Hepatocyte (in vitro differentiated cells): Measurements from ENCODE around the gene MAGI1. TPM values are rescaled to one million over a fixed set of nuclear protein-coding genes. Genes with fewer than 3 reads are reported as not detected.
A peak's percentile ranks its signal among the peaks of the same experiment; 100 is the strongest.

Experiments used
- DNase-seq: peaks from one replicate; pipeline ENCODE4 v3.0.0-alpha.2; 2016; ENCODE audit warnings: low spot score
- H2AFZ ChIP-seq: fragments of 200-600 bp; sonication (generic); 2 replicates; pipeline ENCODE4 v1.6.0; 2016; ENCODE audit warnings: antibody characterized with exemption, mild to moderate bottlenecking
- H3K27ac ChIP-seq: fragments of 200-600 bp; sonication (generic); 2 replicates; pipeline ENCODE4 v1.5.1; 2016; ENCODE audit warnings: mild to moderate bottlenecking
- H3K27me3 ChIP-seq: fragments of 200-600 bp; sonication (generic); 2 replicates; pipeline ENCODE4 v1.6.1; 2016
- H3K36me3 ChIP-seq: fragments of 200-600 bp; sonication (generic); replicated peaks from 2 replicates; pipeline ENCODE4 v1.5.1; 2016; ENCODE audit warnings: low read depth; ENCODE audit not compliant: insufficient read depth
- H3K4me1 ChIP-seq: fragments of 200-600 bp; sonication (generic); 2 replicates; pipeline ENCODE4 v1.5.1; 2016; ENCODE audit warnings: mild to moderate bottlenecking, moderate library complexity; ENCODE audit not compliant: insufficient read depth
- H3K4me2 ChIP-seq: fragments of 200-600 bp; sonication (generic); 2 replicates; pipeline ENCODE4 v1.6.0; 2016
- H3K4me3 ChIP-seq: fragments of 200-600 bp; sonication (generic); 2 replicates; pipeline ENCODE4 v1.5.1; 2016; ENCODE audit warnings: mild to moderate bottlenecking
- H3K79me2 ChIP-seq: fragments of 200-600 bp; sonication (generic); 2 replicates; pipeline ENCODE4 v1.6.0; 2017; ENCODE audit warnings: mild to moderate bottlenecking
- H3K9me2 ChIP-seq: fragments of 200-600 bp; sonication (generic); replicated peaks from 2 replicates; pipeline ENCODE4 v1.6.0; 2017; ENCODE audit warnings: mild to moderate bottlenecking; ENCODE audit not compliant: insufficient read depth
- H3K9me3 ChIP-seq: fragments of 200-600 bp; sonication (generic); 2 replicates; pipeline ENCODE4 v1.5.1; 2016; ENCODE audit warnings: low read depth, mild to moderate bottlenecking
- H4K20me1 ChIP-seq: fragments of 200-600 bp; sonication (generic); 2 replicates; pipeline ENCODE4 v1.6.0; 2016; ENCODE audit warnings: mild to moderate bottlenecking; ENCODE audit not compliant: insufficient read depth, poor library complexity, severe bottlenecking
- EZH2 ChIP-seq: fragments of 200-600 bp; sonication (generic); IDR thresholded peaks from 2 replicates; pipeline ENCODE4 v1.6.1; 2016; ENCODE audit warnings: antibody characterized with exemption, mild to moderate bottlenecking, borderline replicate concordance
- EZH2phosphoT487 ChIP-seq: fragments of 200-600 bp; sonication (generic); IDR thresholded peaks from one replicate; pipeline ENCODE4 v1.6.1; 2018; ENCODE audit warnings: antibody characterized with exemption, mild to moderate bottlenecking, low read depth, moderate library complexity; ENCODE audit not compliant: unreplicated experiment, severe bottlenecking
- WGBS: methylation state at CpG from one replicate; pipeline ENCODE4 v1.1.6; 2016; ENCODE audit warnings: low lambda C conversion rate; ENCODE audit errors: missing lambda C conversion rate; 5-methylcytosine and 5-hydroxymethylcytosine counted together
- polyA plus RNA-seq: library from polyadenylated mRNA; unstranded; fragments of >200 nt; fragmentation: Nextera tagmentation; extraction: Ambion mirVana; gene quantifications from 2 replicates; pipeline ENCODE4 v1.2.1, GENCODE V29; 2016
- total RNA-seq: library from RNA; depleted of rRNA; stranded (reverse); fragments of >200 nt; gene quantifications from 2 replicates; pipeline ENCODE4 v1.2.3, GENCODE V29; 2014
- TF ChIP-seq, protein P1 (sequence below): fragments of 200-600 bp; sonication (generic); IDR thresholded peaks from 2 replicates; pipeline ENCODE4 v1.5.1; 2016; ENCODE audit warnings: antibody characterized with exemption, mild to moderate bottlenecking; ENCODE audit not compliant: poor library complexity

MAGI1 gene
- total and polyA plus RNA-seq, 2 experiments from 2014 or later: 26.2 to 43.5 TPM

DNA sequence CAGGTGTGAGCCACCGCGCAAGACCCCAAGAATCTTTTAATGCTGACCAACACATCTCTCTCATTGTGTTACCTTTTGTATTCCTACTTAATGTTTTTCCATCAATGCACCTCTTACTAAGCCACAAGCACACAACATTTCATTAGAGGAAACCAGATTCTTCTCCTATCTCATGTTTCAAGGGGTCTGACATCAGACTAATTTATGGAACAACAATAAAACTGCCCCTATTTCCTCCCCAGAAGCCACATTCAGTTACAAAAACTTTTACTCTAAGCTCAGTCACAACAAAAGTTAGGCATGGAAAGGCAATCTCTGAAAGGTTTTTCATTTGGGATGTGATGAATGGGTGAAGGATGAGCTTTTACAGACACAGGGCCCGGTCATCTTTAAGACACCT is 251.8 kb downstream of the MAGI1 start:
- Histone ChIP-seq H3K4me2 (no peak overlapping the region), H2AFZ (no peak overlapping the region), H3K27ac (peak overlapping the region; percentile 22), H3K27me3 (no peaks in the 10 kb centered on the region), H4K20me1 (no peaks in the 10 kb centered on the region), H3K4me1 (no peaks in the 10 kb centered on the region), H3K9me2 (no peaks in the 10 kb centered on the region), H3K79me2 (peaks cover 57% of the 10 kb centered on the region), H3K36me3 (no peaks in the 10 kb centered on the region), H3K4me3 (no peak overlapping the region), H3K9me3 (no peaks in the 10 kb centered on the region)
- no peak for DNase-seq
- no peak for TF ChIP-seq EZH2
- no peak for TF ChIP-seq EZH2phosphoT487
- TF ChIP-seq, protein P1, sequence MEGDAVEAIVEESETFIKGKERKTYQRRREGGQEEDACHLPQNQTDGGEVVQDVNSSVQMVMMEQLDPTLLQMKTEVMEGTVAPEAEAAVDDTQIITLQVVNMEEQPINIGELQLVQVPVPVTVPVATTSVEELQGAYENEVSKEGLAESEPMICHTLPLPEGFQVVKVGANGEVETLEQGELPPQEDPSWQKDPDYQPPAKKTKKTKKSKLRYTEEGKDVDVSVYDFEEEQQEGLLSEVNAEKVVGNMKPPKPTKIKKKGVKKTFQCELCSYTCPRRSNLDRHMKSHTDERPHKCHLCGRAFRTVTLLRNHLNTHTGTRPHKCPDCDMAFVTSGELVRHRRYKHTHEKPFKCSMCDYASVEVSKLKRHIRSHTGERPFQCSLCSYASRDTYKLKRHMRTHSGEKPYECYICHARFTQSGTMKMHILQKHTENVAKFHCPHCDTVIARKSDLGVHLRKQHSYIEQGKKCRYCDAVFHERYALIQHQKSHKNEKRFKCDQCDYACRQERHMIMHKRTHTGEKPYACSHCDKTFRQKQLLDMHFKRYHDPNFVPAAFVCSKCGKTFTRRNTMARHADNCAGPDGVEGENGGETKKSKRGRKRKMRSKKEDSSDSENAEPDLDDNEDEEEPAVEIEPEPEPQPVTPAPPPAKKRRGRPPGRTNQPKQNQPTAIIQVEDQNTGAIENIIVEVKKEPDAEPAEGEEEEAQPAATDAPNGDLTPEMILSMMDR: no peak
- 81% methylated on average over 3 of the region's 3 CpGs for WGBS

DNA sequence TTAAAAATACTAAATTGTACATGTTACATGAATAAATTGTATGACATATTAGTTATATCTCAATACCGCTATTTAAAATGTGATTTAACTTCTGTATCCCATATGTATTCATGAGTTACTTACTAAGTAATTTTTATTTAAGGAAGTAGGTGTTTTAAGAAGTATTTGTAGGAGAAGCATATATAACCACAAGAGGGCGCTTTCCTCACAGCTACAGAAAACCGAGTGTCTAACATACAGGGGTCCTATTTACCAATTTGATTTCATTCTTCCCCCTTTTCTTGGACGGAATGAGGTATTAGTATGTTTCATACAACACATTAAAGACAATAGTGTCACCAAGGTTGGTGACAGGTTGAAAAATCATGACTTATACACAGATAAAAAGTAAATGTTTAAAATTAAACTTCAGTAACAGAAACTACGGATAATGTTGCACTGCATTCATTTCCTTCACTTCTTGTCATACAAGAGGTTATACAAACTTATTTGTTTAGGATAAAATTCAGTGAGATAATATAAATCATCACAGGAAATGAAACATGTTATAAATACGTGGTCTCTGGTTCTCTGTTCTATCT is 253.6 kb downstream of the MAGI1 start:
- peak; percentile 78 for DNase-seq
- Histone ChIP-seq H3K4me3 (no peak overlapping the region), H3K27ac (no peak overlapping the region), H3K9me3 (no peaks in the 10 kb centered on the region), H3K36me3 (no peaks in the 10 kb centered on the region), H3K4me1 (no peaks in the 10 kb centered on the region), H2AFZ (no peak overlapping the region), H3K79me2 (peaks cover 48% of the 10 kb centered on the region), H4K20me1 (no peaks in the 10 kb centered on the region), H3K4me2 (no peak overlapping the region), H3K9me2 (no peaks in the 10 kb centered on the region), H3K27me3 (no peaks in the 10 kb centered on the region)
- TF ChIP-seq, protein P1: peak; percentile 72
- TF ChIP-seq EZH2phosphoT487: no peak
- no peak for TF ChIP-seq EZH2
- 33% methylated on average over 6 of the region's 6 CpGs for WGBS

DNA sequence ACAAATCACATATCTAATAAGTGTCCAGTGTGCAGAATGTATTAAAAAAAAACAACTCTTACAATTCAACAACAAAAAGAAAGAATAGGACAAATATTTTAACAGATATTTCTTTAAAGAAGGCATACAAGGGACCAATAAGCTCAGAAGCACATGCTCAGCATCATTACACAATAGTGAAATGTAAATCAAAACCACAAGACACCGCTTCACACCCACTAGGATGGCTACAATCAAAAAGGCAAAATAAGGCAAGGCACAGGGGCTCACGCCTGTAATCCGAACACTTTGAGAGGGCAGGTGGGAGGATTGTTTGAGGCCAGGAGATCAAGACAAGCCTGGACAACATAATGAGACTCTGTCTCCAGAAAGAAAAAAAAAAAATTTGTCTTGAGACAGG is 255.6 kb downstream of the MAGI1 start:
- H3K36me3 ChIP-seq: no peaks in the 10 kb centered on the region
- no peaks in the 10 kb centered on the region for H3K9me3 ChIP-seq
- H3K4me3 ChIP-seq: no peak overlapping the region
- no peak overlapping the region for H3K4me2 ChIP-seq
- H3K79me2 ChIP-seq: peaks cover 33% of the 10 kb centered on the region
- H3K27me3 ChIP-seq: no peaks in the 10 kb centered on the region
- no peak overlapping the region for H3K27ac ChIP-seq
- no peak for DNase-seq
- TF ChIP-seq EZH2phosphoT487 (no peak), EZH2 (no peak)
- TF ChIP-seq, protein P1: no peak
- H3K4me1 ChIP-seq: peaks cover 11% of the 10 kb centered on the region
- H2AFZ ChIP-seq: no peak overlapping the region
- 89% methylated on average over 3 of the region's 3 CpGs for WGBS
- no peaks in the 10 kb centered on the region for H3K9me2 ChIP-seq
- H4K20me1 ChIP-seq: no peaks in the 10 kb centered on the region
